Effector memory CD4-positive, alpha-beta T cell (primary cell): ENCODE data around the gene JAZF1.
"Not testable (repeated sequence)": the region's sequence is repeated elsewhere in the genome, so short reads cannot be mapped to it uniquely, and the experiment has no call there.

ENCODE experiments used
- DNase-seq, 3 donors: peaks; one replicate each; pipeline ENCODE4 v3.0.0-alpha.2; 2020
- H3K27ac ChIP-seq: 2 replicates; pipeline ENCODE4 v1.7.0; 2013; ENCODE audit warnings: mild to moderate bottlenecking, low read length, moderate library complexity; ENCODE audit not compliant: insufficient read depth, poor library complexity, severe bottlenecking
- H3K27me3 ChIP-seq: replicated peaks from 2 replicates; pipeline ENCODE4 v1.7.0; 2013; ENCODE audit warnings: mild to moderate bottlenecking, low read length; ENCODE audit not compliant: insufficient read depth, control insufficient read depth, poor library complexity, severe bottlenecking
- H3K36me3 ChIP-seq: 2 replicates; pipeline ENCODE4 v1.7.0; 2013; ENCODE audit warnings: mild to moderate bottlenecking, low read length, moderate library complexity; ENCODE audit not compliant: control insufficient read depth, insufficient read depth
- H3K4me1 ChIP-seq: 2 replicates; pipeline ENCODE4 v1.7.0; 2013; ENCODE audit warnings: low read length, mild to moderate bottlenecking; ENCODE audit not compliant: control insufficient read depth, insufficient read depth, poor library complexity, severe bottlenecking
- H3K4me3 ChIP-seq: 2 replicates; pipeline ENCODE4 v1.7.0; 2013; ENCODE audit warnings: low read length, low read depth, mild to moderate bottlenecking; ENCODE audit not compliant: insufficient read depth, poor library complexity, severe bottlenecking
- H3K9me3 ChIP-seq: 2 replicates; pipeline ENCODE4 v1.7.0; 2013; ENCODE audit warnings: mild to moderate bottlenecking, low read length, moderate library complexity; ENCODE audit not compliant: control insufficient read depth

Gene JAZF1

DNA sequence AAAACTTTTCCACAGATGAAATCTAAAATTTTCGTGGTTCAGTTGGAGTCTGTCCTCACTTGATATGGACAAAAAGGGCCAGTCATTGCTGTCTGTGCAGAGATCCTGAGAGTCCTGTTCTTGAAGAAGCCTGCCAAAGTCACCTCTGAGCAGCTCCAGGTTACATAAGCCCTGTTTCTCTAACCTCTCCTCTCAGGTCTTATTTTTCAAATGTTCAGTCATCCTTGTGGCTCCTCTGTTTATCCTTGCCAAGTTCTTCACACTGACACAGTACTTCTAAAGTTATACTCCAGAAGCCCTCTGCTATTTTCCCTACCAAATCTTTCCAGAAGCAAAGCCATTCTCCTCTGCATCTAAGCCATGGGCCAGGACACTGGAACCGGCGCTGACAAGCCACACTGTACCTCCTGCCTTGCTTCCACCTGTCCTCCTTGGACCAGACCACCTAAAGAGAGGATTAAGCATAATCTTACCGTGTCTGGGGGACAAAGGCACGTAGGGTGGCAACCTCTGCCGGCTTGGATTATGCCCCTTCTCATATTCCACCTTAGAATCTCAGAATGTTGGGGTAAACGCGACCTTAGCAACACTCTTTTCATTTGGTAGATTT lies 161.6 kb downstream of the JAZF1 start:
- Histone ChIP-seq H3K36me3 (no peaks in the 10 kb centered on the region), H3K27me3 (no peaks in the 10 kb centered on the region), H3K4me1 (no peaks in the 10 kb centered on the region), H3K4me3 (no peak overlapping the region), H3K9me3 (no peaks in the 10 kb centered on the region), H3K27ac (no peak overlapping the region)
- no peak for DNase-seq

DNA sequence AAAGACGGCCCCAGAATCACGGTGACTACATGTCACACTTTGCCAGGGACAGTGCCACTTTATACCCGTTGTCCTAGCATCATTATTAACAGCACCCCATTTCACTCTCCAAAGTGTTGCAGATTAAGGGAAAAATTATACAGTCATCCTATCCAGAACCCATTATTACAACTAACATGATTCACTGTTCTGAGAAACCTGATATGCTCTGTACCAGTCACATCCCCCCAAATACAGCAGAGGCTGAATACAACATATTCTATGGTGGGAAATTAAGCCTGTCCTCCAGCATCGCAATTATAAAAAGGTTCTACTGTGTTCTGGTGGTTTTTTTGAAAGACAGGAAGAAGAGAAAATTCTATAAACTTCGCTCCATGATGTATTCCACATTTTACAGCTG lies 162.1 kb downstream of the JAZF1 start:
- H3K27ac ChIP-seq: no peak overlapping the region
- H3K9me3 ChIP-seq: no peaks in the 10 kb centered on the region
- H3K36me3 ChIP-seq: no peaks in the 10 kb centered on the region
- DNase-seq: no peak
- no peaks in the 10 kb centered on the region for H3K4me1 ChIP-seq
- H3K4me3 ChIP-seq: no peak overlapping the region
- H3K27me3 ChIP-seq: no peaks in the 10 kb centered on the region

DNA sequence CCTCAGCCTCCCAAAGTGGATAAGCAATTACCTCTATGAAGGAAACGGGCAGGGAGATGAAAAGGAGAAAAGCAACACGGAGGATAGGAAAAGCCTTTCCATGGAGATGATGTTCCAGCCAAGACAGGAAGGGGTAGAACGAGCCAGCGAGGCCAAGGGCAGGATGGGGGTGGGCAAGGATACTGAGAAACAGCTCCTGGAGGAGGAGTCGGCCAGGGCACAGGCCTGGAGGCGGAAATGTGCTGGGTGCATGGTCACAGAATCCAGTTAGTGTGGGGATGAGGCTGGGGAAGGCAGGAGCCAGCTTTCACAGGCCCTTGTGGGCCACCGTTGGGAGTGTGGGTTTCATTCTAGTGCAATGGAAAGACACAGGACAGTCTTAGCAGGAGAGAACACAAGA lies 162.6 kb downstream of the JAZF1 start:
- DNase-seq: no peak

DNA sequence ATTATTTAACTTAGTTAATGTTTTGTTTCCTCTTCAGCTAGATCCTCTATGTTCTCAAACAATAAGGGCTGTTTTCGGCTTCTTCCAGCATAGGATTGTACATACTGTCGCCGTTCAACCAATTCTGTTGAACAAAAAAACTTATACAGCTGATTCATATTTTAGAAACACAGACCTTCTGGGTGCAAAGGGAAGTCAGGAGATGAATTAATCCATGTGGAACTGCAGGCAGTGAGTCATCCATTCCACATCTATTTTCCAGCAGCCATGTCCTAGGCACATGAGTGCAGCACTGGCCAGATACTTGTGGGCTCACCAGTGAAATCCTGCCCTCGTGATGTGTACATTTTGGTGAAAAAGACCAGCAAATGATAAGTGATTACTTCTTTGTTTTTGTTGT lies 163.2 kb downstream of the JAZF1 start:
- DNase-seq: no peak
- no peak overlapping the region for H3K27ac ChIP-seq
- H3K27me3 ChIP-seq: no peaks in the 10 kb centered on the region
- no peaks in the 10 kb centered on the region for H3K9me3 ChIP-seq
- H3K4me1 ChIP-seq: no peaks in the 10 kb centered on the region
- H3K4me3 ChIP-seq: no peak overlapping the region
- no peaks in the 10 kb centered on the region for H3K36me3 ChIP-seq

More for the DNA sequence above, 162.6 kb downstream of the JAZF1 start:
- H3K27ac ChIP-seq: no peak overlapping the region
- no peak overlapping the region for H3K4me3 ChIP-seq
- no peaks in the 10 kb centered on the region for H3K9me3 ChIP-seq
- no peaks in the 10 kb centered on the region for H3K4me1 ChIP-seq
- no peaks in the 10 kb centered on the region for H3K27me3 ChIP-seq
- no peaks in the 10 kb centered on the region for H3K36me3 ChIP-seq

DNA sequence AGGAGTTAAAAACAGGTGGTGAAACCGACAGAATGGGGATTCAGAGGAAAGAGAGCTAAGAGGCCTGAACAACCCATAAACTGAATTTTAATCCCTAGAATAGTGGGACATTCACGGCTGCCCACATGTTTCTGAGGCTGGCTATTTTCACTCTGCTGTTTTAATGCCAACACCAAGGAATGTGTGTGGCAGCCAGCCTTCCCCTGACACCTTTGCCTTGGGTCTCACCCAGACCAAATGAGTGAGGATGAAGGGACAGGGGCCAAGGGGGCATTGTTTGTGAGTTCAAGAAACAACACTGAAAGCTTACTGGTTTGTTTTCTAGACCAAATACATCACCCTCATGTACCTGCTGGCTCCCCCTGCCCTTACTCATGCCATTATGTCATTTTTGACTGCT lies 164.3 kb downstream of the JAZF1 start:
- DNase-seq: no peak
- Histone ChIP-seq H3K27ac (no peak overlapping the region), H3K36me3 (no peaks in the 10 kb centered on the region), H3K4me3 (no peak overlapping the region), H3K27me3 (no peaks in the 10 kb centered on the region), H3K4me1 (no peaks in the 10 kb centered on the region), H3K9me3 (no peaks in the 10 kb centered on the region)

DNA sequence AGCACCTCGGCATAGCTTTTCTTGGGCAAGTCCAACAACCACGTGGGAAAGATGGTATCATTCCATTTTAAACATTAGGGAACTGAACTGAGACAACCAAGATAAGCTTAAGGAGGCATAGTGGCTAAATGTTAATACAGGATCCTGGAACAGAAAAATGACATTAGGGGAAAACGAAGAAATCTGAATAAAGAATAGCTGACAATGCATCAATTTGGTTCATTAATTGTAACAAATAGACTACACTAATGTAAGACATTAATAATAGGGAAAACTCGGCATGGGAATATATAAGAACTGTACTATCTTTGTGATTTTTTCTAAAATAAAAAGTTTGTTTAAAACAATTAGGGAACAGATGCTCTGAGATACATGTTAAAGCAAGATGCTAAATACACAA lies 165.4 kb downstream of the JAZF1 start:
- Histone ChIP-seq H3K4me1 (no peaks in the 10 kb centered on the region), H3K36me3 (no peaks in the 10 kb centered on the region), H3K27ac (no peak overlapping the region), H3K4me3 (no peak overlapping the region), H3K27me3 (no peaks in the 10 kb centered on the region), H3K9me3 (no peaks in the 10 kb centered on the region)
- DNase-seq: no peak

DNA sequence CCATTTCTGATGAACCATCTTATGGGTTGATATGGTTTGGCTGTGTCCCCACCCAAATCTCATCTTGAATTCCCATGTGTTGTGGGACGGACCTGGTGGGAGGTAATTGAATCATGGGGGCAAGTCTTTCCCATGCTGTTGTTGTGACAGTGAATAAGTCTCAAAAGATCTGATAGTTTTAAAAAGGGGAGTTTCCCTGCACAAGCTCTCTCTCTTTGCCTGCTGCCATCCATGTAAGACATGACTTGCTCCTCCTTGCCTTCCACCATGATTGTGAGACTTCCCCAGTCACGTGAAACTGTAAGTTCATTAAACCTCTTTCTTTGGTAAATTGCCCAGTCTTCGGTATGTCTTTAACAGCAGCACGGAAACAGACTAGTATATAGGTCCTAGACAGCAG lies 166.3 kb downstream of the JAZF1 start:
- DNase-seq, H3K27me3 ChIP-seq, H3K4me3 ChIP-seq, H3K4me1 ChIP-seq, H3K9me3 ChIP-seq, H3K36me3 ChIP-seq, H3K27ac ChIP-seq: not testable (repeated sequence)

DNA sequence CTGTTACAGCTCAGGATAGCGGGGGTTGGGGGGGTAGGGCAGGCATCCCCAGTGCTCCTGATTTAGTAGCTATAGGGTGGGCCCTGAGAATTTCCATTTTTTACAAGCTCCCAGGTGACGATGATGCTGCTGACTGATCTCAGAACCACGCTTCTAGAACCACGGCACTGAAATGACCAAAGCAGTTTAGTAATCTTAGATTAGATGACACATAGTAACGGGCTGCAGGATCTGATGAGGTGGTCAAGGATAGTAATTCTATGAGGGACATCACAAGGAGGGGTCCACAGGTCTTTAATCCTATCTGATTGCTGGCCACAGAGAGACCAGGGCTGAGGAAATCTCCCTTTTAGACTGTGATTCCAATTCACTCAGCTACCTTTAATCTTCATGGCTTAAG lies 167.2 kb downstream of the JAZF1 start:
- H3K36me3 ChIP-seq: no peaks in the 10 kb centered on the region
- H3K9me3 ChIP-seq: no peaks in the 10 kb centered on the region
- no peaks in the 10 kb centered on the region for H3K27me3 ChIP-seq
- no peak overlapping the region for H3K27ac ChIP-seq
- no peak for DNase-seq
- H3K4me1 ChIP-seq: no peaks in the 10 kb centered on the region
- no peak overlapping the region for H3K4me3 ChIP-seq

DNA sequence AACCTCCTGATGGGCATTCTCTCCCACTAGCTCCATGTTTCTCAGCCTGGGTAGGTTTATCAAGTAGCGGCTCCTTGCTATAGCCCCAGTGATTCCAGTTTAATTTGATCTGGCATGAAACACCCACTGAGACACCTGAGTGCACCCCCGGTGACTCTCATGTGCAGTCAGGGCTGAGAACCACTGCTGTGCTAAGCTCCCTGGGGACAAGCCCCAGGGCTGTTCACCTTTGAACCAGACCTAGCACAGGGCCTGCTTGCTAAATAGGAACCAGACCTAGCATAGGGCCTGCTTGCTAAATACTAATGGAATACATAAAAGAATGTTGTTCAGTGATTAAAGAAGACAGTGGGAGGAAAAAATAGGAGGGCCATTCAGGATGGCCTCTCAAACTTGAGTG lies 167.6 kb downstream of the JAZF1 start:
- Histone ChIP-seq H3K4me3 (no peak overlapping the region), H3K27ac (no peak overlapping the region), H3K4me1 (no peaks in the 10 kb centered on the region), H3K36me3 (no peaks in the 10 kb centered on the region), H3K27me3 (no peaks in the 10 kb centered on the region), H3K9me3 (no peaks in the 10 kb centered on the region)
- no peak for DNase-seq

DNA sequence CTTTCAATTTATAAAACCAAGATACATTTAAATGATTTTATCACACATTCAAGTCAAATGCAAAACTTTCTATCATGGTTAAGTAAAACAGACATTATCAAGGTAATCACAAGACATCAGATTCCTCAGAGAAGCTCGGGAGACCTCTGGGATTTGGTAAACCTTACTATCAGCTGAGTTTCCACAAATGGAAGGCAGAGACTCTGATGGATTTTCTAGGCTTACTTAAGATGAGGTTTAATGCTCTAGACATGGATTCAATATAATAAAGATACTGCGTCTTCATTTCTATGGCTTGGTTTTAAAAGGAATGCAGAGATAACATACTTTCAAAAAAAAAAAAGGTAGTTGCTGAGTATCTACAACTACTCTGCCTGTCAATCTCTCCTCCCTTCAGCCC lies 171.7 kb downstream of the JAZF1 start:
- no peaks in the 10 kb centered on the region for H3K4me1 ChIP-seq
- H3K36me3 ChIP-seq: no peaks in the 10 kb centered on the region
- H3K27ac ChIP-seq: no peak overlapping the region
- H3K9me3 ChIP-seq: no peaks in the 10 kb centered on the region
- H3K4me3 ChIP-seq: no peak overlapping the region
- H3K27me3 ChIP-seq: no peaks in the 10 kb centered on the region
- no peak for DNase-seq

DNA sequence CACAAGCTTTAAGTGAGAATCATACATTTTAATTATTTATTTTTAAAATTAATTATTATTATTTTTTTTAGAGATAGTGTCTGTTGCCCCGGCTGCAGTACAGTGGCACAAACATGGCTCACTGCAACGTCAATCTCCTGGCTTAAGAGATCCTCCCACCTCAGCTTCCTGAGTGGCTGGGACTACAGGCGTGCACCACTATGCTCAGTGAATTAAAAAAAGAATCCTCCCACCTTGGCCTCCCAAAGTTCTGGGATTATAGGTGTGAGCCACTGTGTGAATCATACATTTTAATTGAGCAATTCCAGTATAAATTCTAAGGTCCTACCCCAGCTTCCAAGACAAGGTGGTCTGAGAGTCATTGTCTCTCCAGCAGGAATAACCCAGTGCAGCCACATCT lies 172.4 kb downstream of the JAZF1 start:
- DNase-seq: no peak
- Histone ChIP-seq H3K9me3 (no peaks in the 10 kb centered on the region), H3K4me3 (no peak overlapping the region), H3K36me3 (no peaks in the 10 kb centered on the region), H3K4me1 (no peaks in the 10 kb centered on the region), H3K27ac (no peak overlapping the region), H3K27me3 (no peaks in the 10 kb centered on the region)
